HG03469 (cell line): Measurements from ENCODE around the gene UAP1L1.
A peak's percentile ranks its signal among the peaks of the same experiment; 100 is the strongest.

Experiments
- ATAC-seq: cut with Tn5 transposase; IDR thresholded peaks from one replicate; pipeline ENCODE4 v1.9.1; 2021; ENCODE audit warnings: mild to moderate bottlenecking, moderate library complexity, moderate number of reproducible peaks; ENCODE audit not compliant: unreplicated experiment

The UAP1L1 gene

GRCh38 chr9:137128158-137128861 lies 51.0 kb downstream of the UAP1L1 start:
- no peak for ATAC-seq

DNA sequence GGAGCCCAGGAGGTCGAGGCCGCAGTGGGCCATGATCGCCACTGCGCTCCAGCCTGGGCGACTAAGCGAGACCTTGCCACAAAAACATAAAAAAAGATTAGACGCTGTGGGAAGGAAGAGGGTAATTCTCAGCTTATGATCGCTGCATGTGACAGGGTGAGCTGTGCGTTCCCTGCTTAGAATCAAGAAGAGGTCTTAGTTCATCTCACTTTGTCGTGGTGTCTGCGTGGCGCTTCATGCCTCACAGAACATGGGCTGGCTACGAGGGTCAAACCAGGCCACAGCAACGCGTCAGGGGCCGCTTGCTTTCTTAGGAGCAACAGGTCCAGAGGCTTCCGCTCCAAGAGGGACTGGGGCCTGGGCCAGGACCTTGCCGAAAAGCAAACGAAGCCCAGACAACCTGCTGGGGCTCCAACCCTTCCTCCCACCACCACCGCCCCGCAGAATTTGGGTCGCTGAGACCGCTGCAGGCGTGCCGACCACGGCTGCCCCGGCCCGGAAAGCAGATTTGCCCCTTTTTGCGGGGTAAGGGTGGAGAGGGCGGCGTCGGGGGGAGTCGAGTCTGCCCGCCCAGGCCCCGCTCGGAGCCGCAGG lies 51.6 kb downstream of the UAP1L1 start:
- ATAC-seq: no peak

GRCh38 chr9:137129456-137130175 lies 52.3 kb downstream of the UAP1L1 start:
- peak; percentile 71 for ATAC-seq

DNA sequence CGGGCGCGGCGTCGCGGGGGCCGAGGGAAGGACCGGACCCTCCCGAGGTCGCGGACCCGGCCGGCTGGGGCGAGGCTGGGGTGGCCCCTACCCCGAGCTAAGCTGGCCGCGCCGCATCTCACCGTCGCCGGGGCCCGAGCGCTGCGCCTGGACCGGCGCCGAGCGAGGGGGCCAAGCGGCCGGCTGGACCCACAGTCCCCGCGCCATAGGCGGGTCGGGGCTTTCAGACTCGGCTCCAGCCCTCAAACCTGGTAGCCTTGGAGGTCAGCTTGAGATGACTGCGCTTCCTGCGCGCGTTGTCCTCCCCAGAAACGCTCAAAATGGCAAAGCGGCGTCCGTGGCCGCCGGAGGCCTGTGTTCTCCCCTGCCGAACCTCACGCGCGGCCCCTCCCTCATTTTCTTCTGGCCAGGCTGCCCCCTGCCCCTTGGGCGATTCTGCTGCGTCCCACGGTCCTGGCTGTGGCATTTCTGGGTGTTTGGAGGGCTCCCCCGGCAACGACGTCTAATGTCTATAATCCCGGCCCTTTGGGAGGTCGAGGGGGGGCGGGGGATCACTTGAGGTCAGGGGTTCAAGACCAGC lies 52.9 kb downstream of the UAP1L1 start:
- ATAC-seq: peak; percentile 22
